Measurements from ENCODE around the gene CELF2.

Gene CELF2

GRCh38 chr10:11186374-11186773 lies 168.7 kb downstream of the CELF2 start:
- no peak overlapping the region for H2AFZ ChIP-seq (ENCODE audit: low read depth, low read length, severe bottlenecking)
- no peak overlapping the region for H3K27ac ChIP-seq (ENCODE audit: low read depth, low read length)
- no peak overlapping the region for H3K4me2 ChIP-seq (ENCODE audit: low read depth, low read length, poor library complexity, severe bottlenecking)
- H3K4me3 ChIP-seq (ENCODE audit: insufficient read depth, low read length, poor library complexity, severe bottlenecking) = no peak overlapping the region
- no peaks in the 10 kb centered on the region; the same call in 1 of the 2 replicates for H3K79me2 ChIP-seq (ENCODE audit: insufficient read depth, low read length)
- no peaks in the 10 kb centered on the region for H3K9me2 ChIP-seq (replicated peaks; ENCODE audit: insufficient read depth, low read length)
- H3F3A ChIP-seq (ENCODE audit: insufficient read depth) = no peaks in the 10 kb centered on the region
- no peaks in the 10 kb centered on the region for H4K20me1 ChIP-seq (ENCODE audit: low read depth, low read length)
- H3K27me3 ChIP-seq (ENCODE audit: low read length) = no peaks in the 10 kb centered on the region
- TF ChIP-seq, protein P1, sequence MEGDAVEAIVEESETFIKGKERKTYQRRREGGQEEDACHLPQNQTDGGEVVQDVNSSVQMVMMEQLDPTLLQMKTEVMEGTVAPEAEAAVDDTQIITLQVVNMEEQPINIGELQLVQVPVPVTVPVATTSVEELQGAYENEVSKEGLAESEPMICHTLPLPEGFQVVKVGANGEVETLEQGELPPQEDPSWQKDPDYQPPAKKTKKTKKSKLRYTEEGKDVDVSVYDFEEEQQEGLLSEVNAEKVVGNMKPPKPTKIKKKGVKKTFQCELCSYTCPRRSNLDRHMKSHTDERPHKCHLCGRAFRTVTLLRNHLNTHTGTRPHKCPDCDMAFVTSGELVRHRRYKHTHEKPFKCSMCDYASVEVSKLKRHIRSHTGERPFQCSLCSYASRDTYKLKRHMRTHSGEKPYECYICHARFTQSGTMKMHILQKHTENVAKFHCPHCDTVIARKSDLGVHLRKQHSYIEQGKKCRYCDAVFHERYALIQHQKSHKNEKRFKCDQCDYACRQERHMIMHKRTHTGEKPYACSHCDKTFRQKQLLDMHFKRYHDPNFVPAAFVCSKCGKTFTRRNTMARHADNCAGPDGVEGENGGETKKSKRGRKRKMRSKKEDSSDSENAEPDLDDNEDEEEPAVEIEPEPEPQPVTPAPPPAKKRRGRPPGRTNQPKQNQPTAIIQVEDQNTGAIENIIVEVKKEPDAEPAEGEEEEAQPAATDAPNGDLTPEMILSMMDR (IDR thresholded peaks at IDR 0.05; ENCODE audit: insufficient read depth, low read length, poor library complexity, severe bottlenecking) = no peak
- TF ChIP-seq EZH2phosphoT487 (conservative IDR thresholded peaks at IDR 0.05; ENCODE audit: low read length) = no peak
- no peaks in the 10 kb centered on the region for H3K36me3 ChIP-seq (ENCODE audit: low read length)
- no peaks in the 10 kb centered on the region for H3K9me3 ChIP-seq (ENCODE audit: insufficient read depth, low read length)
- no peak overlapping the region for H3K9ac ChIP-seq (ENCODE audit: low read length)

- Histone ChIP-seq H3K9ac (ENCODE audit: low read length) (no peak overlapping the region), H4K20me1 (ENCODE audit: low read depth, low read length) (no peaks in the 10 kb centered on the region), H2AFZ (ENCODE audit: low read depth, low read length, severe bottlenecking) (no peak overlapping the region), H3K79me2 (ENCODE audit: insufficient read depth, low read length) (no peaks in the 10 kb centered on the region), H3K27me3 (ENCODE audit: low read length) (no peaks in the 10 kb centered on the region), H3K27ac (ENCODE audit: low read depth, low read length) (no peak overlapping the region), H3K9me2 (replicated peaks; ENCODE audit: insufficient read depth, low read length) (no peaks in the 10 kb centered on the region), H3K9me3 (ENCODE audit: insufficient read depth, low read length) (no peaks in the 10 kb centered on the region), H3K4me3 (ENCODE audit: insufficient read depth, low read length, poor library complexity, severe bottlenecking) (no peak overlapping the region), H3K4me2 (ENCODE audit: low read depth, low read length, poor library complexity, severe bottlenecking) (no peak overlapping the region), H3F3A (ENCODE audit: insufficient read depth) (no peaks in the 10 kb centered on the region), H3K36me3 (ENCODE audit: low read length) (no peaks in the 10 kb centered on the region)
- TF ChIP-seq, protein P1 (IDR thresholded peaks at IDR 0.05; ENCODE audit: insufficient read depth, low read length, poor library complexity, severe bottlenecking) = no peak
- no peak for TF ChIP-seq EZH2phosphoT487 (conservative IDR thresholded peaks at IDR 0.05; ENCODE audit: low read length)
Observed at GRCh38 chr10:11189582-11190376, 172.1 kb downstream of the CELF2 start.

DNA sequence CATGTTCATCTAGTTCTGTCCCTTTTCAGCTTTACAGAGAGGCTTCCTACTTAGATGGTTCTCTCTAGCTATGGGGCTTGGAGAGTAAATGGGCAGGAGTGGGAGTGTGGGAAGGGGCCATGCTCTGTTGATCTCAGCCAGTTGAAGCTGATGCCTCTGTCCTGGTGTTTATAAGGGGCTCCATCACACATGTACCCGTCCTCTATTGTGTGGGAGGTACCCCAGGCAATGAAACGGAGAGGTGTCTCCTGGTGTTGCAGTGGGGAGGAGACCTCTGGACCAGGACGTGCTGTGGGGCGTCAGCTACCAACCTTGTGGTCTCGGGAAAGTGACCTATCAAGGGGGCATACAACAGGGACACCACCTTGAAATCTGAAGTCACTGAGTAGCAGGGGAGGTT lies 173.5 kb downstream of the CELF2 start:
- Histone ChIP-seq H3K79me2 (ENCODE audit: insufficient read depth, low read length) (no peaks in the 10 kb centered on the region), H3K4me3 (ENCODE audit: insufficient read depth, low read length, poor library complexity, severe bottlenecking) (no peak overlapping the region), H4K20me1 (ENCODE audit: low read depth, low read length) (no peaks in the 10 kb centered on the region), H3K27ac (ENCODE audit: low read depth, low read length) (no peak overlapping the region), H3K9ac (ENCODE audit: low read length) (no peak overlapping the region), H3K27me3 (ENCODE audit: low read length) (no peaks in the 10 kb centered on the region), H3K9me3 (ENCODE audit: insufficient read depth, low read length) (no peaks in the 10 kb centered on the region), H2AFZ (ENCODE audit: low read depth, low read length, severe bottlenecking) (no peak overlapping the region), H3K9me2 (replicated peaks; ENCODE audit: insufficient read depth, low read length) (no peaks in the 10 kb centered on the region), H3K4me2 (ENCODE audit: low read depth, low read length, poor library complexity, severe bottlenecking) (no peak overlapping the region), H3F3A (ENCODE audit: insufficient read depth) (no peaks in the 10 kb centered on the region), H3K36me3 (ENCODE audit: low read length) (no peaks in the 10 kb centered on the region)
- TF ChIP-seq EZH2phosphoT487 (conservative IDR thresholded peaks at IDR 0.05; ENCODE audit: low read length) = no peak
- TF ChIP-seq, protein P1 (IDR thresholded peaks at IDR 0.05; ENCODE audit: insufficient read depth, low read length, poor library complexity, severe bottlenecking) = no peak

All from SU-DHL-6 (cell line).